H9 (cell line): ENCODE results near the gene KLHL5. TPM values are rescaled to one million over a fixed set of nuclear protein-coding genes. Genes with fewer than 3 reads are reported as not detected.

Source experiments
- DNase-seq: peaks from one replicate; pipeline ENCODE4 v3.0.0-alpha.2; 2017
- H2AFZ ChIP-seq: one replicate; pipeline ENCODE4 v1.6.1; 2013; ENCODE audit warnings: mild to moderate bottlenecking, low read length, control low read depth, moderate library complexity
- H2AK5ac ChIP-seq: 2 replicates; pipeline ENCODE4 v1.6.1; 2013; ENCODE audit warnings: low read length, control low read depth, mixed read lengths; ENCODE audit not compliant: insufficient read length
- H2BK120ac ChIP-seq: one replicate; pipeline ENCODE4 v1.6.1; 2013; ENCODE audit warnings: low read depth, mild to moderate bottlenecking, low read length, control low read depth, inconsistent platforms; ENCODE audit not compliant: poor library complexity, severe bottlenecking
- H2BK12ac ChIP-seq: 2 replicates; pipeline ENCODE4 v1.6.1; 2013; ENCODE audit warnings: low read length, control low read depth, mixed read lengths, low read depth; ENCODE audit not compliant: insufficient read length
- H2BK15ac ChIP-seq: 2 replicates; pipeline ENCODE4 v1.6.1; 2013; ENCODE audit warnings: low read depth, low read length, control low read depth
- H2BK20ac ChIP-seq: one replicate; pipeline ENCODE4 v1.6.1; 2013; ENCODE audit warnings: low read depth, mild to moderate bottlenecking, low read length, control low read depth, inconsistent platforms; ENCODE audit not compliant: poor library complexity, severe bottlenecking
- H2BK5ac ChIP-seq: 2 replicates; pipeline ENCODE4 v1.6.1; 2013; ENCODE audit warnings: low read length, control low read depth, mixed read lengths; ENCODE audit not compliant: insufficient read length
- H3K14ac ChIP-seq: 2 replicates; pipeline ENCODE4 v1.6.1; 2013; ENCODE audit warnings: low read length, control low read depth; ENCODE audit not compliant: insufficient read depth
- H3K18ac ChIP-seq: 2 replicates; pipeline ENCODE4 v1.6.1; 2013; ENCODE audit warnings: low read depth, mild to moderate bottlenecking, mixed read lengths, low read length, control low read depth; ENCODE audit not compliant: insufficient read length
- H3K23ac ChIP-seq: 2 replicates; pipeline ENCODE4 v1.6.1; 2013; ENCODE audit warnings: low read length, control low read depth, mixed read lengths, low read depth; ENCODE audit not compliant: insufficient read length
- H3K23me2 ChIP-seq: 2 replicates; pipeline ENCODE4 v1.6.1; 2013; ENCODE audit warnings: low read depth, mild to moderate bottlenecking, mixed read lengths, low read length, control low read depth; ENCODE audit not compliant: insufficient read length, poor library complexity, severe bottlenecking
- H3K27ac ChIP-seq: 2 replicates; pipeline ENCODE4 v1.5.1; 2013; ENCODE audit warnings: low read length, control low read depth, mixed read lengths, low read depth; ENCODE audit not compliant: insufficient read length
- H3K27me3 ChIP-seq: 2 replicates; pipeline ENCODE4 v1.6.1; 2013; ENCODE audit warnings: low read length, control low read depth, inconsistent platforms; ENCODE audit not compliant: insufficient read depth
- H3K4ac ChIP-seq: 2 replicates; pipeline ENCODE4 v1.6.1; 2013; ENCODE audit warnings: low read depth, mild to moderate bottlenecking, control low read depth, inconsistent platforms, low read length, moderate library complexity
- H3K4me1 ChIP-seq: 2 replicates; pipeline ENCODE4 v1.6.1; 2013; ENCODE audit warnings: low read length, control low read depth, inconsistent platforms; ENCODE audit not compliant: insufficient read depth
- H3K4me2 ChIP-seq: 2 replicates; pipeline ENCODE4 v1.6.1; 2013; ENCODE audit warnings: low read length, control low read depth, mixed read lengths; ENCODE audit not compliant: insufficient read length, insufficient read depth
- H3K56ac ChIP-seq: 2 replicates; pipeline ENCODE4 v1.6.1; 2013; ENCODE audit warnings: low read depth, mild to moderate bottlenecking, mixed read lengths, low read length, control low read depth; ENCODE audit not compliant: insufficient read length
- H3K79me1 ChIP-seq: 2 replicates; pipeline ENCODE4 v1.6.1; 2013; ENCODE audit warnings: low read depth, mild to moderate bottlenecking, moderate library complexity, low read length, control low read depth, inconsistent platforms; ENCODE audit not compliant: insufficient read depth, poor library complexity, severe bottlenecking
- H3K79me2 ChIP-seq: 2 replicates; pipeline ENCODE4 v1.6.1; 2013; ENCODE audit warnings: low read length, control low read depth, inconsistent platforms; ENCODE audit not compliant: insufficient read depth
- H3K9ac ChIP-seq: 2 replicates; pipeline ENCODE4 v1.6.1; 2013; ENCODE audit warnings: low read length, control low read depth, mixed read lengths; ENCODE audit not compliant: insufficient read length; ENCODE audit errors: extremely low read depth
- H3K9me3 ChIP-seq: one replicate; pipeline ENCODE4 v1.6.1; 2013; ENCODE audit warnings: low read depth, low read length, inconsistent platforms; ENCODE audit not compliant: control insufficient read depth
- H3T11ph ChIP-seq: one replicate; pipeline ENCODE4 v1.6.1; 2013; ENCODE audit warnings: mild to moderate bottlenecking, low read length, control low read depth, inconsistent platforms
- H4K20me1 ChIP-seq: one replicate; pipeline ENCODE4 v1.6.1; 2013; ENCODE audit not compliant: control insufficient read depth, insufficient read length, insufficient read depth
- H4K5ac ChIP-seq: 2 replicates; pipeline ENCODE4 v1.6.1; 2013; ENCODE audit warnings: low read depth, mild to moderate bottlenecking, mixed read lengths, low read length, control low read depth; ENCODE audit not compliant: insufficient read length
- H4K8ac ChIP-seq: replicated peaks from 2 replicates; pipeline ENCODE4 v1.6.1; 2013; ENCODE audit warnings: low read length, control low read depth, mixed read lengths, low read depth; ENCODE audit not compliant: insufficient read length
- H4K91ac ChIP-seq: 2 replicates; pipeline ENCODE4 v1.6.1; 2013; ENCODE audit warnings: low read depth, mild to moderate bottlenecking, moderate library complexity, mixed read lengths, low read length, control low read depth; ENCODE audit not compliant: insufficient read length
- H3K27ac Mint-ChIP-seq, 3 experiments: 2 replicates in 2 of 3; 3 replicates in 1 of 3; pipeline ENCODE4 v1.8.0; 2020 to 2021; ENCODE audit warnings: mixed read lengths in 3 of 3, mild to moderate bottlenecking in 1 of 3, moderate library complexity in 1 of 3
- H3K27me3 Mint-ChIP-seq: 2 replicates; pipeline ENCODE4 v1.8.0; 2021; ENCODE audit warnings: low read depth, mild to moderate bottlenecking, moderate library complexity, mixed read lengths
- H3K36me3 Mint-ChIP-seq, 3 experiments: 2 replicates in 2 of 3; 3 replicates in 1 of 3; pipeline ENCODE4 v1.8.0; 2020 to 2021; ENCODE audit warnings: low read depth in 3 of 3, mixed read lengths in 3 of 3; ENCODE audit not compliant: insufficient read depth in 1 of 3
- H3K4me1 Mint-ChIP-seq, 2 experiments: 2 replicates each; pipeline ENCODE4 v1.8.0; 2020; ENCODE audit warnings: mixed read lengths in 2 of 2
- H3K4me3 Mint-ChIP-seq, 2 experiments: 2 replicates in 1 of 2; 3 replicates in 1 of 2; pipeline ENCODE4 v1.8.0; 2020 to 2021; ENCODE audit warnings: mild to moderate bottlenecking in 2 of 2, mixed read lengths in 2 of 2, moderate library complexity in 1 of 2
- H3K9me3 Mint-ChIP-seq, 2 experiments: 2 replicates in 1 of 2; 3 replicates in 1 of 2; pipeline ENCODE4 v1.8.0; 2020; ENCODE audit warnings: mild to moderate bottlenecking in 2 of 2, mixed read lengths in 2 of 2, moderate library complexity in 1 of 2
- CTCF ChIP-seq: fragments of 200-600 bp; sonication (generic); conservative IDR thresholded peaks from 3 replicates; pipeline ENCODE4 v1.8.0; 2021; ENCODE audit warnings: antibody characterized with exemption, mild to moderate bottlenecking
- whole genome bisulfite sequencing: extraction: QIAGEN DNeasy Blood & Tissue Kit; methylation state at CpG from one replicate; pipeline ENCODE4 v1.1.7; 2013; ENCODE audit warnings: missing lambda C conversion rate, low lambda C conversion rate, mixed read lengths; ENCODE audit not compliant: insufficient read length; ENCODE audit errors: extremely low coverage; 5-methylcytosine and 5-hydroxymethylcytosine counted together
- total RNA-seq: library from RNA; stranded (reverse); gene quantifications from 2 replicates; pipeline ENCODE4 v1.2.1, GENCODE V29; 2021

The KLHL5 gene
- total RNA-seq, 1 experiment from 2014 or later: 16.8 TPM

DNA sequence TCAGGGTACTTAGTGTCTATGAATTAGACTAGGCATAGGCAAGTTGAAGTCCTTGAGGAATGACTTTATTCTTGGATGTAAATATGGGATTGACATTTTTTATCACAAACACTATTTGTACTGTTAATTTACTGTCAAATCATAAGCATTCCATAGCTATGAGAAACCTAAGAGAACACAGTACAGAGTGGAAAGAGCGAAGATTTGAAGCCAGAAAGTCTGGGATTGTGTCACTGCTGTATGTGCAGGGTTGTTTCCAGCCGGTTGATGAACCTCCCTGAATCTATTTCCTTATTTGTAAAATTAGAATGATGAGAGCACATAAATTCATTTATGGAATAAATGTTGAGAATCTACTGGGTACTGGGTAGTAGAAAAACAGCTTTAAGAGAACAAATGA, 14.4 kb upstream of the KLHL5 start:
- H3K56ac ChIP-seq: no peak overlapping the region
- no peak overlapping the region for H2BK20ac ChIP-seq
- no peak overlapping the region for H3K27ac ChIP-seq
- H2AK5ac ChIP-seq: no peak overlapping the region
- H4K20me1 ChIP-seq: no peaks in the 10 kb centered on the region
- H3K4me2 ChIP-seq: no peak overlapping the region
- Mint-ChIP-seq H3K4me3 (no peak overlapping the region), H3K36me3 (peaks cover 0 to 2% (median 0%) of the 10 kb centered on the region in 3 experiments; a peak in 1 of 7 replicates), H3K9me3 (no peaks in the 10 kb centered on the region; a peak in 1 of 5 replicates), H3K4me1 (peaks cover 31 to 33% of the 10 kb centered on the region in 2 experiments), H3K27ac (no peak overlapping the region), H3K27me3 (no peaks in the 10 kb centered on the region)
- no peak overlapping the region for H3T11ph ChIP-seq
- H3K23ac ChIP-seq: no peak overlapping the region
- WGBS: no CpG with 5 or more reads among the region's 2 CpGs
- no peak overlapping the region for H3K9ac ChIP-seq
- H3K79me2 ChIP-seq: no peaks in the 10 kb centered on the region
- no peak for DNase-seq
- no peak overlapping the region for H2BK12ac ChIP-seq
- H3K79me1 ChIP-seq: no peaks in the 10 kb centered on the region
- no peak overlapping the region for H4K91ac ChIP-seq
- peaks cover 2% of the 10 kb centered on the region; the same call in 1 of the 2 replicates for H3K4me1 ChIP-seq
- H2BK15ac ChIP-seq: no peak overlapping the region
- no peak overlapping the region for H2BK120ac ChIP-seq
- H4K8ac ChIP-seq: no peak overlapping the region
- no peaks in the 10 kb centered on the region for H3K27me3 ChIP-seq
- peaks cover 5% of the 10 kb centered on the region for H3K23me2 ChIP-seq
- H3K18ac ChIP-seq: no peak overlapping the region
- H3K9me3 ChIP-seq: no peaks in the 10 kb centered on the region
- H2BK5ac ChIP-seq: no peak overlapping the region
- H2AFZ ChIP-seq: no peak overlapping the region
- no peak for TF ChIP-seq CTCF
- no peak overlapping the region for H4K5ac ChIP-seq
- no peak overlapping the region for H3K14ac ChIP-seq
- H3K4ac ChIP-seq: no peak overlapping the region
